ENCODE data around the gene GJB2. TPM values are rescaled to one million over a fixed set of nuclear protein-coding genes. Genes with fewer than 3 reads are reported as not detected.

Gene GJB2
- total RNA-seq, 4 donors from 2014 or later = 301 to 1,758 (median 1,011) TPM

DNA sequence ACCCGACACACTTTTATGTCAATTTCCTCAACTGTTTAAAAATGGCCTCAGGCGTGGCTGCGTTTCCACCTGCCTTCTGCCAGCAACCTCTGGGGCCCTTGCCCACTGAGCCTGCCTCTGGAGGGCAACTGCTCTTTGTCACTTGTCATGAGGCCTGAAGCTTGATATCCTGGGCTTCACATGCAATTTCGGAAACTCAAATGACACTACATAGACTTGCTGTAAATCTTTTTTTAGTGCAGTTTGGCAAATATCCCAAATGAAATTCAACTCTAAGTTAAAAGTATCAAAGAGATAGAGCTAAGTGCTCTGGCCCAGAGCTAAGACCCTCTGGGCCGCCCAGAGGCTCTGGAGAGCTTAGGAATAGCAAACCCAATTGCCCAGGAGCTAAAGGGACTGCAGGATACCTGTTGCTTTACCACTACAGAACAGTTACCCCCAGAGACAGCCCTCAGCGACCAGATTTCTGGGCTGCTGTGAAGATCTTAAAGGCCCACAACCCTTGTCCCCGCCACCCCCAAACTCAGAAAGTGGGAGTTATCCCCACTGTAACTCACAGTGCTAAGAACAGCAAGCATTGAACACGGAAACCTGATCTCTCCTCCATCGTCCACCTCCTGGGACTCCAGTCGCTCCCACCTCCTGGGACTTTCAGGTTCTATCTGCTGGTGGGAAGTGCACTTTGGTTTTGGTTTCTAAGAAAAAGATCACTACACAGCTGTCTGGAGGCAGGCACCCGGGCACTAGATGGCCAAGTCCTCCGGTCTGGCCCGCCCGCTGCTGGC lies 51.3 kb downstream of the GJB2 start:
- DNase-seq = no peak
- TF ChIP-seq POLR2A (IDR thresholded peaks at IDR 0.05) = no peak
- TF ChIP-seq, protein P1, sequence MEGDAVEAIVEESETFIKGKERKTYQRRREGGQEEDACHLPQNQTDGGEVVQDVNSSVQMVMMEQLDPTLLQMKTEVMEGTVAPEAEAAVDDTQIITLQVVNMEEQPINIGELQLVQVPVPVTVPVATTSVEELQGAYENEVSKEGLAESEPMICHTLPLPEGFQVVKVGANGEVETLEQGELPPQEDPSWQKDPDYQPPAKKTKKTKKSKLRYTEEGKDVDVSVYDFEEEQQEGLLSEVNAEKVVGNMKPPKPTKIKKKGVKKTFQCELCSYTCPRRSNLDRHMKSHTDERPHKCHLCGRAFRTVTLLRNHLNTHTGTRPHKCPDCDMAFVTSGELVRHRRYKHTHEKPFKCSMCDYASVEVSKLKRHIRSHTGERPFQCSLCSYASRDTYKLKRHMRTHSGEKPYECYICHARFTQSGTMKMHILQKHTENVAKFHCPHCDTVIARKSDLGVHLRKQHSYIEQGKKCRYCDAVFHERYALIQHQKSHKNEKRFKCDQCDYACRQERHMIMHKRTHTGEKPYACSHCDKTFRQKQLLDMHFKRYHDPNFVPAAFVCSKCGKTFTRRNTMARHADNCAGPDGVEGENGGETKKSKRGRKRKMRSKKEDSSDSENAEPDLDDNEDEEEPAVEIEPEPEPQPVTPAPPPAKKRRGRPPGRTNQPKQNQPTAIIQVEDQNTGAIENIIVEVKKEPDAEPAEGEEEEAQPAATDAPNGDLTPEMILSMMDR (IDR thresholded peaks at IDR 0.05) = no peak
- intact Hi-C loops (cut with DNase I) = no loop called here
- peaks cover 4 to 14% (median 4%) of the 10 kb centered on the region in 3 donors for H3K4me1 ChIP-seq
- no peaks in the 10 kb centered on the region for H3K36me3 ChIP-seq
- peaks cover 0 to 86% (median 5%) of the 10 kb centered on the region in 4 donors for H3K27me3 ChIP-seq
- H3K4me3 ChIP-seq = peak overlapping the region in 1 of 4 donors; percentile 18
- no peak overlapping the region for H3K27ac ChIP-seq
- no peaks in the 10 kb centered on the region for H3K9me3 ChIP-seq
- WGBS, 2 donors = 63 to 83% methylated on average over 6 to 9 of the region's 14 CpGs

DNA sequence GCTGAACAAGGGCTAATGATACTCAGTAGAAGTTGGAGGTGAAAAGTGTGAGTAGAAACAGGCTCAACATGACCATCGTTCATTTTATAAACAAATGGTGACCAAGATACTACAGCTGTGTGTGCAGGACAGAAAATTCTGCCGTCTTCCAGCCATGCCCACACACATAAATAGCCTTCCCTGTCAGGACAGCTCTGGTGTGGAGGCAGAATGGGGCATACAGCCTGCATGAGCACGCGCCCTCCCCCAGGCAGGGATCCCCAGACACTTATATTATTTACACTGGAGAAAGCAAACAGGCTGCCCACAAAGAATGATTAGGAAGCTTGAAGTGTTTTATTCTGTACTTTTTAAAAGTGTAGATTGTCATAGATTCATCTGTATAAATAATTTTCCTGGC lies 52.3 kb downstream of the GJB2 start:
- DNase-seq = no peak
- peaks cover 4 to 14% (median 4%) of the 10 kb centered on the region in 3 donors for H3K4me1 ChIP-seq
- H3K27ac ChIP-seq = no peak overlapping the region
- no peaks in the 10 kb centered on the region for H3K9me3 ChIP-seq
- intact Hi-C loops (cut with DNase I) = no loop called here
- no peak for TF ChIP-seq POLR2A (IDR thresholded peaks at IDR 0.05)
- TF ChIP-seq, protein P1 (IDR thresholded peaks at IDR 0.05) = no peak
- peaks cover 0 to 88% (median 9%) of the 10 kb centered on the region in 4 donors for H3K27me3 ChIP-seq
- WGBS, 2 donors = 57 to 70% methylated on average over 4 of the region's 4 CpGs
- no peaks in the 10 kb centered on the region for H3K36me3 ChIP-seq
- H3K4me3 ChIP-seq = no peak overlapping the region

DNA sequence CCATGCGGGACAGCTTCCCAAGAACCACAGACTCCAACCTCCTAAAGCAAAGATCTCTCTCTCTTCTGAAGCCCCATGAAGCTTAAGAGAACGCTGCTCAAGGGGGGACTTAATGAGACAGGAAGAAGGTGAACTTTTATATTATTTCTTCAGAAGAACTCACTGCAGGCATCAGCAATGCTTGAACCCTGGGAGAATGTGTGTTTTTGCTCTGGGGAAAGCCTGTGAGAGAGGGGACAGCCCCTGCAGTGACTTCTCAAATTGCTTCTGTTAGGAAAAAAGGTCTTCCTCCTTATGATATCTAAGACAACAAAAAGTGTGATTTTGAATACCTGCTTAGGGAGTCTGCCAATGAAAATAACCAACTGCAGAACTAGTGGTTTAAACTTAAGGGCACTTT lies 54.9 kb downstream of the GJB2 start:
- Histone ChIP-seq H3K36me3 (no peaks in the 10 kb centered on the region), H3K27ac (no peak overlapping the region), H3K4me3 (no peak overlapping the region), H3K27me3 (peaks cover 0 to 93% (median 9%) of the 10 kb centered on the region in 4 donors), H3K9me3 (no peaks in the 10 kb centered on the region), H3K4me1 (peaks cover 4 to 14% (median 4%) of the 10 kb centered on the region in 3 donors)
- TF ChIP-seq, protein P1 (IDR thresholded peaks at IDR 0.05) = no peak
- no peak for DNase-seq
- intact Hi-C loops (cut with DNase I) = no loop called here
- WGBS, 2 donors = 75% methylated on average over 2 of the region's 2 CpGs; no CpG with 5 or more reads in 1 of the 2 donors

Other genes starting within 250 kb of the GJB2 start
- 10 to 100 TPM; 36.4 to 76.5 (median 46.9) TPM for gene ZMYM2, start 234.2 kb downstream of the GJB2 start, total RNA-seq
- gene GJA3, start 31.9 kb downstream of the GJB2 start, total RNA-seq = 1 to 10 TPM in 2 of 4 donors, under 1 TPM in 2; 0.45 to 1.3 (median 1.00) TPM
- gene GJB6, start 39.4 kb upstream of the GJB2 start, total RNA-seq = 100 to 1,000 TPM; 147 to 460 (median 386) TPM

Data from esophagus squamous epithelium (tissue), 5 donors.